OCI-LY3 (cell line): ENCODE results near the gene TREX2.

Source experiments
- H2AFZ ChIP-seq: fragments of 200-600, 300-600 bp; shearing (Covaris generic); 2 replicates; pipeline ENCODE4 v1.6.0; 2014; ENCODE audit warnings: antibody characterized with exemption, low read depth, low read length
- H3K27ac ChIP-seq: fragments of 200-600, 300-600 bp; sonication (generic); 2 replicates; pipeline ENCODE4 v1.5.1; 2014; ENCODE audit warnings: mild to moderate bottlenecking, low read length, moderate library complexity, mixed read lengths
- H3K27me3 ChIP-seq: fragments of 200-600, 300-600 bp; sonication (generic); 2 replicates; pipeline ENCODE4 v1.6.1; 2014; ENCODE audit warnings: low read depth, low read length, mixed read lengths
- H3K36me3 ChIP-seq: fragments of 200-600, 300-600 bp; sonication (generic); replicated peaks from 2 replicates; pipeline ENCODE3; 2014; ENCODE audit warnings: low read depth, low read length, mixed read lengths
- H3K4me1 ChIP-seq: fragments of 300-600, 200-600 bp; sonication (generic); 2 replicates; pipeline ENCODE4 v1.6.1; 2014; ENCODE audit warnings: low read length, mixed read lengths
- H3K4me2 ChIP-seq: fragments of 200-600, 300-600 bp; sonication (generic); 2 replicates; pipeline ENCODE4 v1.6.1; 2014; ENCODE audit warnings: low read length, mixed read lengths
- H3K4me3 ChIP-seq: fragments of 300-600, 200-600 bp; sonication (generic); 2 replicates; pipeline ENCODE4 v1.5.1; 2014; ENCODE audit warnings: antibody characterized with exemption, mild to moderate bottlenecking, low read length, moderate library complexity
- H3K79me2 ChIP-seq: fragments of 300-600, 200-600 bp; shearing (Covaris generic); 2 replicates; pipeline ENCODE4 v1.6.1; 2014; ENCODE audit warnings: mild to moderate bottlenecking, low read length, mixed read lengths
- H3K9ac ChIP-seq: fragments of 300-600, 200-600 bp; shearing (Covaris generic); 2 replicates; pipeline ENCODE4 v1.6.0; 2014; ENCODE audit warnings: mild to moderate bottlenecking, low read length, moderate library complexity
- H3K9me3 ChIP-seq: fragments of 200-600, 300-600 bp; shearing (Covaris generic); 2 replicates; pipeline ENCODE4 v1.6.1; 2014; ENCODE audit warnings: low read length, mixed read lengths; ENCODE audit not compliant: insufficient read depth
- H4K20me1 ChIP-seq: fragments of 200-600, 300-600 bp; sonication (generic); 2 replicates; pipeline ENCODE4 v1.6.1; 2016; ENCODE audit warnings: low read length, mixed read lengths; ENCODE audit not compliant: insufficient read depth
- CTCF ChIP-seq: fragments of 200-600, 300-600 bp; sonication (generic); IDR thresholded peaks from 2 replicates; pipeline ENCODE4 v1.5.1; 2014; ENCODE audit warnings: antibody characterized with exemption, low read length, low read depth
- EZH2phosphoT487 ChIP-seq: fragments of 200-600 bp; shearing (Covaris generic); IDR thresholded peaks from 2 replicates; pipeline ENCODE4 v1.6.1; 2018; ENCODE audit warnings: antibody characterized with exemption, mixed run types, low read depth

TREX2 gene

GRCh38 chrX:153398275-153398960 lies 47.4 kb downstream of the TREX2 start:
- Histone ChIP-seq H3K4me1 (peaks cover 6% of the 10 kb centered on the region; the same call in 1 of the 2 replicates), H3K4me2 (no peak overlapping the region), H3K4me3 (no peak overlapping the region), H3K9me3 (no peaks in the 10 kb centered on the region), H3K27ac (no peak overlapping the region), H3K9ac (no peak overlapping the region), H2AFZ (no peak overlapping the region), H3K27me3 (no peaks in the 10 kb centered on the region; the same call in 1 of the 2 replicates), H3K79me2 (no peaks in the 10 kb centered on the region), H3K36me3 (no peaks in the 10 kb centered on the region), H4K20me1 (no peaks in the 10 kb centered on the region)
- TF ChIP-seq EZH2phosphoT487, result no peak
- no peak for TF ChIP-seq CTCF

- H3K9me3 ChIP-seq, result no peaks in the 10 kb centered on the region
- H3K27me3 ChIP-seq, result no peaks in the 10 kb centered on the region
- no peak overlapping the region for H3K4me2 ChIP-seq
- H3K79me2 ChIP-seq, result no peaks in the 10 kb centered on the region
- no peak overlapping the region for H3K4me3 ChIP-seq
- H2AFZ ChIP-seq, result no peak overlapping the region
- no peaks in the 10 kb centered on the region for H3K36me3 ChIP-seq
- H3K4me1 ChIP-seq, result peaks cover 6% of the 10 kb centered on the region; the same call in 1 of the 2 replicates
- no peak for TF ChIP-seq EZH2phosphoT487
- H4K20me1 ChIP-seq, result no peaks in the 10 kb centered on the region
- no peak overlapping the region for H3K9ac ChIP-seq
- no peak overlapping the region for H3K27ac ChIP-seq
Measured at GRCh38 chrX:153397256-153397960, 48.4 kb downstream of the TREX2 start.

- Histone ChIP-seq H2AFZ (no peak overlapping the region), H3K27ac (no peak overlapping the region), H3K27me3 (no peaks in the 10 kb centered on the region), H3K9ac (no peak overlapping the region), H3K4me3 (no peak overlapping the region), H3K4me1 (peaks cover 6% of the 10 kb centered on the region; the same call in 1 of the 2 replicates), H3K79me2 (no peaks in the 10 kb centered on the region), H3K4me2 (no peak overlapping the region), H3K9me3 (no peaks in the 10 kb centered on the region), H3K36me3 (no peaks in the 10 kb centered on the region), H4K20me1 (no peaks in the 10 kb centered on the region)
- TF ChIP-seq EZH2phosphoT487, result no peak
- no peak for TF ChIP-seq CTCF
Measured at GRCh38 chrX:153396320-153397195, 49.3 kb downstream of the TREX2 start.

GRCh38 chrX:153395613-153396319 lies 50.1 kb downstream of the TREX2 start:
- Histone ChIP-seq H3K79me2 (no peaks in the 10 kb centered on the region), H3K4me3 (no peak overlapping the region), H3K9me3 (no peaks in the 10 kb centered on the region), H3K9ac (no peak overlapping the region), H3K4me1 (peaks cover 6% of the 10 kb centered on the region; the same call in 1 of the 2 replicates), H3K27ac (no peak overlapping the region), H3K36me3 (no peaks in the 10 kb centered on the region), H2AFZ (no peak overlapping the region), H3K4me2 (no peak overlapping the region), H3K27me3 (no peaks in the 10 kb centered on the region), H4K20me1 (no peaks in the 10 kb centered on the region)
- TF ChIP-seq EZH2phosphoT487 (no peak), CTCF (no peak)
